HG03469 (cell line): ENCODE data around the gene KHDRBS1.
"Not testable (repeated sequence)": the region's sequence is repeated elsewhere in the genome, so short reads cannot be mapped to it uniquely, and the experiment has no call there.

Experiments used
- ATAC-seq: cut with Tn5 transposase; IDR thresholded peaks from one replicate; pipeline ENCODE4 v1.9.1; 2021; ENCODE audit warnings: mild to moderate bottlenecking, moderate library complexity, moderate number of reproducible peaks; ENCODE audit not compliant: unreplicated experiment

KHDRBS1 gene

DNA sequence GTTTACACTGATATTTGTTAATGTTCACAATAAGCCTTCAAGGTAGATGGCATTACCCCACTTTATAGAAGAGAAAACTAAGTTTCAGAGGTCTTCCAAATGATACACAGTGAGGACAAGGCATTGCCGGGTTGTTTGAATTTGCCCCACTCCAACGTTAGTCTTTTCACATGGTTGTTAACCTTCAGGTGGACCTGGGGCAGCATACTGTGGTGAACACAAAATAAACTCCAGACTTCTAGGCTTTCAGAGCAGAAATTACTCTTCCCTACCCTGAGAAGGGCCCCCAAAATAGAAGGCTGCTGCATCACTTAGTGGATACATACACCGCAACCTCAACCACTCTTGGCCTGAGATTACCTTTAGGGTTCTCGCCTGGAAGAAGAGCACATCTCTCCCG, 3.4 kb upstream of the KHDRBS1 start:
- ATAC-seq = no peak

DNA sequence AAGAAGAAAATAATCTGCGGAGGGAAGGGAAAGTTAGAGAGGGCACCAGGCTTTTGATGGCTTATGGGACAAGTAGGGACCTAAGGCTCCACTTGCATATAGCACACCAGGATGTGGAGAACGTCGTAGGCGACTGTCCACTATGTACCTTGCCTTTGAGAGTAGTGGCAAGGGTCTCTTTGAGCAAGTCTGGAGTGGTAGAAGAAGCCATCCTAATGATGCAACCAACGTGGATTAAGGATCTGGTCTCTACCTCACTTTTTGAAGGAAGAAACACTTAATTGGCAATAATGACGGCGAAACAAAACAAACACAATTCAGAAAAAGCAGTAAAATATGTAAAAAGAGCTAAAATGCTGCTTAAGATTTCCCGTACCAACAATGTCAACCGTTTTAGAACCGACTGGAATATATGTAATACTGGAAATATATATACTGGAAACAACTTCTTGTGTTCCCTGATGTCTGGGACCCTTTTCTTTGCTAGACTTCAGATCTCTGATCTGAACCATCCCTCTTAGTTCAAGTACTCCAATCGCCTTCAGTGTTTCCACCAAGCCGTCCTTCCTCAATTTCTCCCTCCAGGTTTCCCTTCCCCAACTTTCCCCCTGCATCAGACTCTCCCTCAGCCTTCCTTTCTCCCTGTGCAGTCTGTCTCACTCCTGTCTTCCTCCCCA, 821 bp upstream of the KHDRBS1 start:
- no peak for ATAC-seq

GRCh38 chr1:32014199-32014947, 705 bp downstream of the KHDRBS1 start:
- peak; percentile 8 for ATAC-seq

DNA sequence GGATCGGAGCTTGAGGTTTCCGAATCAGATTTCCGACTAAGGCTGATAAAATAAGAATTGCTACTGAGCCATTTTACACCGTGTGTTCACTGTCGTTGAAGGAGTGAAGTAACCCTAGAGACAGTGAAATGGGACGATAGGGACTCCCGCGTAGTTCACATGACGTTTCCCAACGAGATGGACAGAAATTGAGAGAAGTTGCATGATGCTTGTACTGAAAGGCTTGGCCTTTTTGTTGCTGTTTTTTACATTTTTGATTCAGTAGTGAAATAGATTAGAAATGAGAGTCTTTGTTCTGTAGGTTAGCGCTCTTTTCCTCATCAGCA, 1.2 kb downstream of the KHDRBS1 start:
- no peak for ATAC-seq

GRCh38 chr1:32020339-32020738, 6.7 kb downstream of the KHDRBS1 start:
- no peak for ATAC-seq

- ATAC-seq = not testable (repeated sequence)
Measured at GRCh38 chr1:32021574-32022018, 7.9 kb downstream of the KHDRBS1 start.

- ATAC-seq = no peak
Measured at GRCh38 chr1:32023351-32023750, 9.7 kb downstream of the KHDRBS1 start.

DNA sequence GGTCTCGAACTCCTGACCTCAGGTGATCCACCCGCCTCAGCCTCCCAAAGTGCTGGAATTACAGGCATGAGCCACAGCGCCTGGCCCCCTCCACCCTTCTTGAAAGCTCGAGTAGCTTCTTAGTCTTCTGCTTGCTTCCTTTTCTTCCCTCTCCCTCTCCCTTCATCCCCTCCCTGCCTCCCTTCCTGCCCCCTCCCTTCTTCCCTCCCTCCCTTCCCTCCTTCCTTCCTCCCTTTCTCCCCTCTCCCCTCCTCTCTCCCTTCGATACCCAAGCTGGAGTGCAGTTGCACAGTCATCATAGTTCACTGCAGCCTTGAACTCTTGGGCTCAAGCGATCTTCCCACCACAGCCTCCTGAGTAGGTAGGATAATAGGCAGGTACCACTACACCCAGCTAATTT, 11.8 kb downstream of the KHDRBS1 start:
- ATAC-seq = no peak

- ATAC-seq = no peak
Measured at GRCh38 chr1:32028746-32029145, 15.1 kb downstream of the KHDRBS1 start.

DNA sequence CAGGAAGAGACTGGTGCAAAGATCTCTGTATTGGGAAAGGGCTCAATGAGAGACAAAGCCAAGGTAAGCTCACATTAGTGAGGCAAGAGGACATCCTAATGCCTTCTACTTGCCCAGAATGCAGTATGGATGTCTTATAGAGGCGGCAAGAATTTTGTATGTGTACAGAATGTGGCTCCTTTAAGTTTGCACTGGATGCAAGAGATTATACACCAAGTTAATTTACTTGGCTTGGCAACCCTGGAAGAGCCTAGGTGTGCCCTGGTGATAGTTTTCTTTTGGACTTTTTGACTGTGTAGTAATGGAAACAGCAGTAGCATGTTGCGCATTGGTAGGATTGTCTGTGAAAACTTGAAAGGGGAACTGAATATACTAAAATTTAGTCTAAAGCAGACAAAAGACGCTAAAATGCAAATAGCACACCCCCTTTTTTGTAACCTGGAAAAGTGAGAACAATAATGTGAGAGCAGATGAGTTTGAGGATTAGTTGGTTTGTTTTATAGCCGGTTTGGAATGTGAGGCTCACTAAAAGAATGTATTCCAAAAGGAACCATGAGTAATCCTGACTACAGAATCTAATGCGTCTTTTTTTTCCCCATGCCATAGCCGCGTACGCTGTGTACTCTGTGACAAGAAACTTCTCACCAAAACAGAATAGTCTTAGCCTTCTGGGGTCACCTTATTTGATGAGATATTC, 18.1 kb downstream of the KHDRBS1 start:
- no peak for ATAC-seq

GRCh38 chr1:32032275-32032615, 18.6 kb downstream of the KHDRBS1 start:
- no peak for ATAC-seq

- no peak for ATAC-seq
Measured at GRCh38 chr1:32035119-32035518, 21.5 kb downstream of the KHDRBS1 start.

- ATAC-seq = no peak
Measured at GRCh38 chr1:32040711-32041110, 27.0 kb downstream of the KHDRBS1 start.

- ATAC-seq = no peak
Measured at GRCh38 chr1:32042330-32042729, 28.7 kb downstream of the KHDRBS1 start.

GRCh38 chr1:32044234-32044633, 30.6 kb downstream of the KHDRBS1 start:
- no peak for ATAC-seq

GRCh38 chr1:32045772-32046171, 32.1 kb downstream of the KHDRBS1 start:
- no peak for ATAC-seq

DNA sequence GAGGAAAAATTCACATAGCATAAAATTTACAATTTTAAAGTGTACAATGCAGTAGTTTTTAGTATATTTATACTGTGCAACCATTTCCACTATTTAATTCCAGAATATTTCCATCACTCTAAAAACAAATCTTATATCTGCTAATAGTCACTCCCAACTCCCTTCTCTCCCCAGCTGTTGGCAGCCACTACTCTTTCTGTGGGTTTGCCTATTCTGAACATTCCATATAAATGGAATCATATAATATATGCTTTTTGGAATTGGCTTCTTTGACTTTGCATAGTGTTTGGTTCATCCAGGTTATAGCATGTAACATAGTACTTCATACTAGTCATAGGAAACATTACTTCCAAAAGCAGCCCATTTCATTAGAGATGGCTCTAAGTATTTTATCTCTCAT, 34.0 kb downstream of the KHDRBS1 start:
- ATAC-seq = no peak

GRCh38 chr1:32048440-32048839, 34.8 kb downstream of the KHDRBS1 start:
- ATAC-seq = no peak

- ATAC-seq = no peak
Measured at GRCh38 chr1:32051706-32052105, 38.0 kb downstream of the KHDRBS1 start.

DNA sequence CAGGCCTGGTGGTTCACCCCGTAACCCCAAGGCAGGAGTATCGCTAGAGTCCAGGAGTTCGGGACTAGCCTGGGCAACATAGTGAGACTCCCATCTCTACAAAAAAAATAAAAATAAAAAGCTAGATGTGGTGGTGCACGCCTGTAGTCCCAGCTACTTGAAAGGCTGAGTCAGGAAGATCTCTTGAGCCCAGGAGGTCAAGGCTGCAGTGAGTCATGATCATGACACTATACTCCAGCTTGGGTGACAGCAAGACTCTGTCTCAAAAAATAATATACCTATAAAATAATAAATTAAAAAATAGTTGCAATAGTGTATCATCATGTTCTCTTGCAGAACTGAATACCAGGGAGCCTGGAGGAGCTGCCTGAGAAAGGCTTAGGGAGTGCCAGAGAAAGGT, 39.2 kb downstream of the KHDRBS1 start:
- ATAC-seq = no peak

DNA sequence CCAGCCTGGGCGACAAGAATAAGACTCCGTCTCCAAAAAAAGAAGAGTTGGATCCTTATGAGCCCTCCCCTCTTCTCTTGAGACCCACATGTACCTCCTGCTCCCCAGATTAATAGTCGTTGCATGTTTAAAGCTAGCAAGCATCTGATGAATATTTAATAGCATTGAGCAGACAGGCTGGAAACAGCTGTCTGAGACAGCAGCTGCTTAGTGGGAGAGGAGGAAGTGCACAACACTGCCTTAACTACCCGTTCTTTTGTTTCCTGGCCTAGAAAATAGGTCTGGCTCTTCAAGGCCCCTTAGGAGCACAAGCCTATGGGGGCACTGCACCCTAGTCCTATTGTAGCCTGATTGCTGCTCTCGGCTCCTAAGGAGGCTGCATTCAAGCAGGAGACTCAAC, 41.7 kb downstream of the KHDRBS1 start:
- ATAC-seq = no peak

DNA sequence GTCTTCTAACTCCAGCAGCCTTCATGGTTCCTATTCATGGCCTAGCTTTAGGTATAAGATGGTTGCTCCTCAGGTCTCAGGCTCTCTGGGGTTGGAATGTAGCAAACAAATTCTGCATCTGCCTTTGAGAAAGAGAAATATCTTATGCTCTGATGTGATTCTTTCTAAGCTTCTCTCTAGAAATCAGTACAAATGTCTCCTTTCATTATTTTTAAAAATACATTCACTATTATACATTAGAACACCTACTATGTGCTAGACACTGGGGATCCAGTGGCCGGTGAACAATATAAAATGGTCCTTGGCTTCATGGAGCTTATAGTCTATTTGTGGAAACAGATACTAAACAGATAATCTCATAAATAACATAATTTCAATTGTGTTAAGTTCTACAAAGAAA, 42.9 kb downstream of the KHDRBS1 start:
- ATAC-seq = no peak
